Suprapubic skin (tissue), 4 donors: ENCODE measurements around the gene HOXA7.

Experiments used
- POLR2A ChIP-seq, 2 donors: fragments of 450-650 bp; IDR thresholded peaks; one replicate each; pipeline ENCODE4 v1.6.1; 2017; ENCODE audit warnings: antibody characterized with exemption in 2 of 2, mild to moderate bottlenecking in 2 of 2, moderate library complexity in 2 of 2
- POLR2AphosphoS5 ChIP-seq, 3 donors: sonication (generic); formaldehyde crosslinking; IDR thresholded peaks; one replicate each; pipeline ENCODE4 v1.6.1; 2017; ENCODE audit warnings: antibody characterized with exemption in 3 of 3
- TF ChIP-seq, protein P1 (sequence below), 2 donors: fragments of 200-600 bp in 1 of 2; fragments of 450-650 bp in 1 of 2; sonication (generic) in 1 of 2; IDR thresholded peaks; one replicate each; pipeline ENCODE4 v1.5.1; 2016 to 2019; ENCODE audit warnings: antibody characterized with exemption in 2 of 2, mild to moderate bottlenecking in 1 of 2, moderate library complexity in 1 of 2

- no peak for TF ChIP-seq POLR2A (IDR thresholded peaks at IDR 0.05)
- TF ChIP-seq, protein P1, sequence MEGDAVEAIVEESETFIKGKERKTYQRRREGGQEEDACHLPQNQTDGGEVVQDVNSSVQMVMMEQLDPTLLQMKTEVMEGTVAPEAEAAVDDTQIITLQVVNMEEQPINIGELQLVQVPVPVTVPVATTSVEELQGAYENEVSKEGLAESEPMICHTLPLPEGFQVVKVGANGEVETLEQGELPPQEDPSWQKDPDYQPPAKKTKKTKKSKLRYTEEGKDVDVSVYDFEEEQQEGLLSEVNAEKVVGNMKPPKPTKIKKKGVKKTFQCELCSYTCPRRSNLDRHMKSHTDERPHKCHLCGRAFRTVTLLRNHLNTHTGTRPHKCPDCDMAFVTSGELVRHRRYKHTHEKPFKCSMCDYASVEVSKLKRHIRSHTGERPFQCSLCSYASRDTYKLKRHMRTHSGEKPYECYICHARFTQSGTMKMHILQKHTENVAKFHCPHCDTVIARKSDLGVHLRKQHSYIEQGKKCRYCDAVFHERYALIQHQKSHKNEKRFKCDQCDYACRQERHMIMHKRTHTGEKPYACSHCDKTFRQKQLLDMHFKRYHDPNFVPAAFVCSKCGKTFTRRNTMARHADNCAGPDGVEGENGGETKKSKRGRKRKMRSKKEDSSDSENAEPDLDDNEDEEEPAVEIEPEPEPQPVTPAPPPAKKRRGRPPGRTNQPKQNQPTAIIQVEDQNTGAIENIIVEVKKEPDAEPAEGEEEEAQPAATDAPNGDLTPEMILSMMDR (IDR thresholded peaks at IDR 0.05), result no peak
- no peak for TF ChIP-seq POLR2AphosphoS5 (IDR thresholded peaks at IDR 0.05)
These were observed 17.1 kb upstream of the HOXA7 start for GRCh38 chr7:27173511-27173955.
